GM18499 (cell line): Measurements from ENCODE around the gene HOXA5.

Experiments used
- ATAC-seq: cut with Tn5 transposase; IDR thresholded peaks from one replicate; pipeline ENCODE4 v1.9.1; 2021; ENCODE audit warnings: moderate number of reproducible peaks; ENCODE audit not compliant: insufficient read depth, unreplicated experiment

HOXA5 gene

DNA sequence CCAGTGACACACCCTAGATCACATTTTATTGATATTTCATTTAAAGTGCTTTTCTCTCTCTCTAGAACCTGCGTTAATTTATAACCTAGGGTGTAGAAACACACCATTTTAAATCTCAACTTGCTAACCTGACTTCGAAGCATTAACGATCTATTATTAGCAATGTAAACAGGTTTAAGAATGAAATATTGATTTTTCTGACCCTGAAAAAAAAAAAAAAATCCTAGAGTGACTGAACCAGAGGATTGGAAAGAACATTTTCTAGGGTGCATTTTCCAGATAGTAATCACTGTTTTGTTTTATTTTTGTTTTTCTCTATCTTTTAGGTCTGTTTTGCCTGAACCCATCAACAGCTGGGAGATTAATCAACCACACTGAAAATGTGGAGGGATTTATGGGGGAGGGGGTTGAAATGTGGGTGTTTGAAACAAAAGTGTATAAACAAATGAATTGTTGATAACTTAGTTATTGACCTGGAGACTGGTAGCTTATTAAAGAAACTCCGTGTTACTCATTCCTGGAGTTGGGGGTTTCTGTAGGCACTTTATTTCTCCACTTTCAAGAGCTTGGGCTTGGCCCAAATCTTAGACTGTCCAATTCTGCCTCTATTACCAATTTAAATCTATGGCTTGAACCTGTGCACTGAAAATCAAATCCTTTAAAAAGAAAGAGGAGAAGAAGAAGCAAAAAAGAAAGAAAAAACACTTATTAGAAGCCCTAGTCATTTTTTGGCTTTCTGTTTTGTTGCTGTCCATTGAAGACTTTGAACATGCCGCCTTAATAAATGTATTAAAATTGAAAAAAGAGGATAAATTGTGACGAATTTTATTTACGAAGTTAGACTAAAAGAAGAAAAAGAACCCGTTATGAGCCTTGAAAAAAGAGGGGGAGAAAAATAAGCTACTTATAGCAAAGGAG, 43.8 kb downstream of the HOXA5 start:
- no peak for ATAC-seq

DNA sequence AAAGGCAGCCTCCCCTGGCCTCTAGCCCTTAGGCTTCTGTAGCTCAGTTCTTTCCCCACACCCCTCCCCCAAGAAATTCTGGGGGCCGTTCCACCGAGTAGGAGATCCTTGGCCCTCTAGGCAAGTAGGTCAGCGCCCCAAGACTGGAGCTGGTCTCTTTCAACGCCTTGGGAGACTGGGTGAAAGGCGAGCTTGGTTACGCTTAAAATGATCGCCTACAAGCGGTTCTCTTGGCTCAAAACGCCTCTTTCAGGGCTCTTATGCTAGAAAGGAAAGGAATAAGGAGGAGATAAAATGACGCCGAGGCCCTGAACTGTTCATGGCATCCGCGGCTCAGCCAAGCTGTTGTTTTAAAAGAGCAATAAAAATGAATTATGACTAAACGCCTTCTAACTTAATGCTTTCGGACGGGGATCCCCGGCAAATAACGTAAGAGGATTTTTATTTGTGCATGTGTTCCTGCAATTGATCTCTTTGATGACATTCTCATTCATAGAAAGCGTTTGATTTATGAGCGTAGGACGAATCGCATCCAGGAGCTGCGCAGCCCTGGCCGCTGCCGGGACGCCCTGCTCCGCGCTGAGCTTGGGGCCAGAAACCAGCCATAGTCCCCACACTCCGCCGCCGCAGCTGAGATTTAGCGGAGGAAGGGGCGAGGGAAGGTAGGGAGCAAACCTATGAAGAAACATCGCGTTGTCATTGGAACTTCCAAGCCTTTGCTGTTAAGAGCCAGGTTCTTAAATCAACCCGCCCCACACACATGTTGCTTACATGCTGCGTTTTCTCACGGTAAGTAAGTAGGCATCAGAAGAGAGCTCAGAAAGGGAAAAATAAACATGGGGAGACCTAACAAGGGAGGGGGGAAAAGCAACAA, 44.7 kb downstream of the HOXA5 start:
- no peak for ATAC-seq

GRCh38 chr7:27097686-27098577, 45.5 kb downstream of the HOXA5 start:
- no peak for ATAC-seq

DNA sequence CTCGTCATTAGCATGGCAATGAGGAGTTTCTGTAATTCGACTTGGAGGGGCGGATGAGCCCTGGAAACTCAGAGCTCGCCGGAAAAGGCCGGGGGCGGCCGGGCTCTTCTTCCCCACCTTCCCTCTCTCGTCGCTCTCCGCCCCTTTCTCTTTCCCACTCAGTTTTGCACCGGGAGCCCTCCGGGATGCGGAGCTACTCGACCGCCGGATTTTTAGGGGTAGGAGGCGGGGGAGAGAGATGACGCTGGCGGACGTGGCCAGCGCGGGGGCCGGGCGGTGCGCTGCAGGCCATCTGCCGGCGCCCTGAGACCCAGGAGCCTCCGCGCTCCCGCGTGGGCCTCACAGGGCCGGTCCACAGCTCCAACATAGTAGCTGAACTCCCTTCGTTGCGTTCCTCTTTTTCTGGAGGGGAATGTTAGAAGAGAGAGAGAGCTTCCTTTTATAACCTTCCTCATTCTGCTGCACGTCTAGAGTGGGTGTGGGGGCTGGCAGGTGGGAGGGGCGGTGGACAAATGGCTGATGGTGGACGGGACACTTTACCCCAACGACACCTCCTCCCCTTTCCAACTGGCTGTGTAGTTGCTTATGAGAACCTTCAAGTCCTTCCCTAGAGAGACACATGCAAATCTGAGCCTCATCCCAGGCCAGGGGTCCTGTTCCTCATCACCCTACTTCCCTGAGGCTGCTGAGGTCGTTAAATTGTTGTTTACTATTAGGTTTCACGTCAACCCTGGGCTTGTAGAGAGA, 46.5 kb downstream of the HOXA5 start:
- ATAC-seq: no peak

- ATAC-seq: peak; percentile 66
Measured at GRCh38 chr7:27095897-27096767, 47.3 kb downstream of the HOXA5 start, which contains the start of gene HOXA1. Gene HOXA1, minus strand, starts transcription at chr7:27096000. Its CDS starts 88 bp downstream, at chr7:27095912.

GRCh38 chr7:27095050-27095896, 48.2 kb downstream of the HOXA5 start:
- ATAC-seq: no peak

DNA sequence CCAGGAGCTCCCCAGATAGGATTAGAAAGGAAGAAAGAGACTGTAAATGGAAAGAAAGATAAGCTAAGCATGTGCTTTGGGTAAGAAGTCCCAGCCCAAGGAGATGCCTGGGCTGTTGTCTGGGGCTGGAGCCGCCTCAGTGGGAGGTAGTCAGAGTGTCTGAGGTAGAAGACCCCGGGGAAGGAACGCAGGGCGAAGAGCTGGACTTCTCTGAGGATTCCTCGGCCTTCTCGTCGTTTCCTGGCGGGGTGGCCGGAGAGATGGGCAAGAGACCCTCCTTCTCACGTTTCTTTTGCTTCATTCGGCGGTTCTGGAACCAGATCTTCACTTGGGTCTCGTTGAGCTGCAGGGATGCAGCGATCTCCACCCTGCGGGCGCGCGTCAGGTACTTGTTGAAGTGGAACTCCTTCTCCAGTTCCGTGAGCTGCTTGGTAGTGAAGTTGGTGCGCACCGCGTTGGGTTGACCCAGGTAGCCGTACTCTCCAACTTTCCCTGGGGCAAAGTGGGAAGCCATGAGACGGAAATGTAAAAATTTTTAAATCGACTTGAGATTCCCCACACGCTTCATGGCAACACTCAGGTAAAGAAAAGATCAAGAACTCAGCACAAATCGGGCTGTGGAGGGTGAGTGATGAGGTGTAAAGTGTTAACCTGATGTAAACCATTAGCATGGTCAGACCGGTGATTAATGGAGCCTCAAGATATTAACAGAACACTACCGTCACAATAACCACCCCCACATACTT, 49.0 kb downstream of the HOXA5 start:
- no peak for ATAC-seq

GRCh38 chr7:27093184-27093895, 50.1 kb downstream of the HOXA5 start:
- no peak for ATAC-seq

- no peak for ATAC-seq
Measured at GRCh38 chr7:27092819-27093110, 50.7 kb downstream of the HOXA5 start.

DNA sequence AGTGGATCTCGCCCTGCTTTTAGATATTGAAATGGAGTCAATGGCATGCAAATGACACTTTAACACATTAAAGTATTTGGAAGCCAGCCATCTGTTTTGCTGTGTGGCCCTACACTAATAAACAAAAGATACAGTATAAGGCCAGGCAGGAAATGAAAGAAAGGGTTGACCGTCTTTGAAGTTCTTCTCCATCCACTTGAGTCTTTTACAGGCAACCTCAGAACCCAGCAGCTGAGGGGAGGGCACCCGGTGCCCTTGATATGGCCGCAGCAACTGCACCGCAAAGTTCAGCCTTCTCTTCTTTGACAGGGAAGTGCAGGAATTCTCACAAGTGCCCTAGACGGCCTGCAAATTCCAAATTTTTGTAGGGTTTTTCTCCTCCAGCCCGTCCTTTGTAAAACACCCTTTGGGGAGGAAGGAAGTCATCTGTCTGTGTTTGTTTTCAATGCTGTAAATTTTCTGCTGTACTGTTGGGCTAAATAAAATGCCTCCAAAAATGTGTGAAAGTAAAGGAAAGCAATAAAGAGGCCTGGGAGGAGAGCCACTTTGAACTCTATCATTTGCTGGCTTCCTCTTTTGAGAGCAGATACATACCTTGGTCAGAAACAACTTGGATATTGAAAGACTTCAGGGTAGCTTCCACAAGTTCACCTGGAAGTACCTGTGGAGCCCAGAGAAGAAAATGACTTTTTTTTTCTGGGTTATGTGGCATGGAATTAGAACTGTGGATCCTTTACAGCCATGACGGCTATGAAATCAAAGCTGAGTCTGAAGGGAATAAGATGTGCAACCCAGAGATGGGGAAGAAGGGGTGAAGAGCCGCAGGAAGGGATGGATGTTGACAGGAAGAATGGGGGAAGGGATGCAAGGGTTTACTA, 51.3 kb downstream of the HOXA5 start:
- ATAC-seq: no peak

GRCh38 chr7:27091105-27091504, 52.4 kb downstream of the HOXA5 start:
- no peak for ATAC-seq
